ENCODE measurements around the gene GALNT9. TPM values are rescaled to one million over a fixed set of nuclear protein-coding genes. Genes with fewer than 3 reads are reported as not detected.

The GALNT9 gene
- total RNA-seq, 1 donor from 2014 or later, result not detected

DNA sequence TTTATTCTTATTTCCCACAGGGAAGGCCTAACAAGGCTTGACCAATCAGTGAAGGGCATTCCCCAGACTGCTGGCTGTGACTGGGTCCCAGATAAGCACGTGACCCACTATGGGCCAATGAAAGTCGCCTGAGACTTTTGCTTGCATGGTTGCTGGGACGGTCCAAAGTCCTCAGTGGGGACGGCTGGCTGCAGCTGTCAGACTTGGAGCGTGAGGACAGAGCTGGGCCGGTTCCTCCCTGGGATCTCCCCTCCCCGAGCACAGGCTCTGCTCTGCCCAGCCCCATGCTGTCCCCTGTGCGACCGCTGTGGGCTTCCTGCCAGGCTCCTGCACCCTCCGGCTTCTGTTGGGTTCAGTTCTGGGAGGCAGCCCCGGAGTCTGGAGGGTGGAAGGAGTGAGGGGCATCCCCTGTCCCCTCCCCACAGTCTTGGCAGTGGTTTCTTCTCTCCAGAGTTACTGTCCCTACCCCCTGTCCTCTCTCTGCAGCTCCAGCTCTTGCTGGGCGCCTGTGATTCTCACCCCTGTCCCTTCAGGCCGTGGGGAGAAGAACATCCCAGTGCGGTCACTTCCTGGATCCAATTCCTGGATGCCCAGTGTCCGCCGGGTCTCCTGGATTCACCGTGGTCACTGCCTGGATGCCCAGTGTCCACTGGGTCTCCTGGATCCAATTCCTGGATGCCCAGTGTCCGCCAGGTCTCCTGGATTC is 50.1 kb downstream of the GALNT9 start:
- no peaks in the 10 kb centered on the region for H3K36me3 ChIP-seq (ENCODE audit: control insufficient read depth, insufficient read depth, low read length)
- DNase-seq (ENCODE audit: low read depth), result no peak
- no peaks in the 10 kb centered on the region for H3K27me3 ChIP-seq (ENCODE audit: control insufficient read depth, insufficient read depth, low read length)
- TF ChIP-seq, protein P1, sequence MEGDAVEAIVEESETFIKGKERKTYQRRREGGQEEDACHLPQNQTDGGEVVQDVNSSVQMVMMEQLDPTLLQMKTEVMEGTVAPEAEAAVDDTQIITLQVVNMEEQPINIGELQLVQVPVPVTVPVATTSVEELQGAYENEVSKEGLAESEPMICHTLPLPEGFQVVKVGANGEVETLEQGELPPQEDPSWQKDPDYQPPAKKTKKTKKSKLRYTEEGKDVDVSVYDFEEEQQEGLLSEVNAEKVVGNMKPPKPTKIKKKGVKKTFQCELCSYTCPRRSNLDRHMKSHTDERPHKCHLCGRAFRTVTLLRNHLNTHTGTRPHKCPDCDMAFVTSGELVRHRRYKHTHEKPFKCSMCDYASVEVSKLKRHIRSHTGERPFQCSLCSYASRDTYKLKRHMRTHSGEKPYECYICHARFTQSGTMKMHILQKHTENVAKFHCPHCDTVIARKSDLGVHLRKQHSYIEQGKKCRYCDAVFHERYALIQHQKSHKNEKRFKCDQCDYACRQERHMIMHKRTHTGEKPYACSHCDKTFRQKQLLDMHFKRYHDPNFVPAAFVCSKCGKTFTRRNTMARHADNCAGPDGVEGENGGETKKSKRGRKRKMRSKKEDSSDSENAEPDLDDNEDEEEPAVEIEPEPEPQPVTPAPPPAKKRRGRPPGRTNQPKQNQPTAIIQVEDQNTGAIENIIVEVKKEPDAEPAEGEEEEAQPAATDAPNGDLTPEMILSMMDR (IDR thresholded peaks at IDR 0.05; ENCODE audit: insufficient read depth, low read length, severe bottlenecking), result no peak
- FAIRE-seq, result no peak
- H3K4me3 ChIP-seq (ENCODE audit: low read depth, low read length), result no peak overlapping the region

DNA sequence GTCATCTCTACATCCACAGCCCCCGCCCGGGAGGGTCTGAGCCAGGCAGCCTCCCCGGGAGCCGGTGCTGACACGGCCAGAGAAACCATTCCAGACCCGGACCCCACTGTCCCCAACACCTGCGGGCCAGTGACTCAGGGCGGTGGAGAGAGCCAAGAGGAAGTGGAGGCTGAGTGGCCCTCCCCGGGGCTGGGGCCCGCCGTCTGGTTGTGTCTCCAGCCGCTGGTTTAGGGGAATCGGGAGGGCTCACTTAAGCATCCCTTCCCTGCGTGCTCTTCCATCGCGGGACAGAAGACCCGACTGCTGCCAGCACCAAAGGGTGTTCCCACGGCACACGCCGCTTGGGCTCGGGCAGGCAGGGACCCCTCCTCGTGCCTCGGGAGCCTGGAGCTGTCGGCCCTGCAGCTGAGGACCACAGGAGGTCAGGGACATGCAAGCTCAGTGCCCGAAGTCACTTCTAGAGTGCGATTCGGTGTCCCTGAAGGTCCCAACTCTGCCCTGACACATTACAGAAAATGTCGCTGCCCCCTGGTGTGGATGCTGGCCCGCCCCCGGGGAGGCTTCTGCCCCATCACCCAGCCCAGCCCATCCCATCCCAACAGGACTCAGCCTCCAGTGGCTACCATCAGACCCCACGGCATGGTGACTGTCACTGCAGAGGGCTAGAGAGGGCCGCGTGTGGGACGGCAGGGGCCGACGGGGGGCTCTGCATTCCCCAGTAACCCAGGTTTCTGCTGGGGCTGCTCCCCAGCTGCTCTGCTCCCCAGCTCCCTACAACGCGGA is 50.8 kb downstream of the GALNT9 start:
- TF ChIP-seq, protein P1 (IDR thresholded peaks at IDR 0.05; ENCODE audit: insufficient read depth, low read length, severe bottlenecking), result no peak
- H3K4me3 ChIP-seq (ENCODE audit: low read depth, low read length), result no peak overlapping the region
- FAIRE-seq (no peak), DNase-seq (ENCODE audit: low read depth) (no peak)
- H3K27me3 ChIP-seq (ENCODE audit: control insufficient read depth, insufficient read depth, low read length), result no peaks in the 10 kb centered on the region
- H3K36me3 ChIP-seq (ENCODE audit: control insufficient read depth, insufficient read depth, low read length), result no peaks in the 10 kb centered on the region

DNA sequence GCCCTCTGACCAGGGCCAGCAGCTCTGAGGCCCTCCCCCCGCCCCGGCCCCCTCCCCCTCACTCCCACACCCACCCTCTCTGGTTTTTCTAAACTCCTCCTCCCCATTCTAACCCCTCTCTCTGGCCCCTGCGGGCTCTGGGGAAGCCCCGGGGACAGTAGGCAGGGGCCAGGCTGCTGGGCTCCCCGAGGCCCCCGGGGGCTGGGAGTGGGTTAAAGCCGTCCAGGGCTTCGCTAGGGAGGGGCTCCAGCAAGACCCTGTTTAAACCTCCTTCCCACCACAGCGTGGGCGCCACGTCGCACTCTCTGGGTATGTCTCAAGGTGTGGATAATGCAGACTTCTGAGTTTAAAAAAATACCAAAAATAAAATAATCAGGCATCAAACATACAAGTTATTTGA is 51.4 kb downstream of the GALNT9 start:
- no peak for FAIRE-seq
- no peak overlapping the region for H3K4me3 ChIP-seq (ENCODE audit: low read depth, low read length)
- no peaks in the 10 kb centered on the region for H3K36me3 ChIP-seq (ENCODE audit: control insufficient read depth, insufficient read depth, low read length)
- H3K27me3 ChIP-seq (ENCODE audit: control insufficient read depth, insufficient read depth, low read length), result no peaks in the 10 kb centered on the region
- DNase-seq (ENCODE audit: low read depth), result no peak
- TF ChIP-seq, protein P1 (IDR thresholded peaks at IDR 0.05; ENCODE audit: insufficient read depth, low read length, severe bottlenecking), result no peak

DNA sequence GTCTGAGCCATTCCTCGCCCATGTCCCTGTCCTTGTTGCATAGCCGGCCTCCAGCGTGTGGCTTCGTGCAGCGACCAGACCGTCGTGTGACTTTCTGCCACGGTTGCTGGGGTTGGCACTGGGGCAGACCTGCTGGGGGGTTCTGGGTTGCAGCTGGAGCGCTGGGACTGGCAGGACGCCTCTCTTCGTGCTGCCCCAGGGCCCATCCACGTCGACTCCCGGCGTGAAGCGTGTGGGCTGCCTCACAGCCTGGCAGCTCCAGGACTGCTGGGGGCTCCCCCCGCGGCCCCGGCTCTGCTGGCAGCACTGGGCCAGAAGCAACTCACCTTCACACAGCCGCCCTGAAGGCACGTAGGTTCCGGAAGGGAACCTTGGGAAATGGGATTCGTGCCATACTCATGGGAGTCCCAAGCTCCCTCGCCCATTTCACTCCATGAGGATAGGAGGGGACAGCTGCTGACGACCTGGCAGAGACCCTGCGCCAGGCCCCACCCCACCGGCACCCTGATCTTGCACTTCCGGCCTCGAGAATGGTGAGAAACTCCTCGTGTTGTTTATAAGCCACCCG is 51.9 kb downstream of the GALNT9 start:
- DNase-seq (ENCODE audit: low read depth) (peak; percentile 5), FAIRE-seq (no peak)
- Histone ChIP-seq H3K27me3 (ENCODE audit: control insufficient read depth, insufficient read depth, low read length) (no peaks in the 10 kb centered on the region), H3K36me3 (ENCODE audit: control insufficient read depth, insufficient read depth, low read length) (no peaks in the 10 kb centered on the region), H3K4me3 (ENCODE audit: low read depth, low read length) (no peak overlapping the region)
- TF ChIP-seq, protein P1 (IDR thresholded peaks at IDR 0.05; ENCODE audit: insufficient read depth, low read length, severe bottlenecking), result no peak

DNA sequence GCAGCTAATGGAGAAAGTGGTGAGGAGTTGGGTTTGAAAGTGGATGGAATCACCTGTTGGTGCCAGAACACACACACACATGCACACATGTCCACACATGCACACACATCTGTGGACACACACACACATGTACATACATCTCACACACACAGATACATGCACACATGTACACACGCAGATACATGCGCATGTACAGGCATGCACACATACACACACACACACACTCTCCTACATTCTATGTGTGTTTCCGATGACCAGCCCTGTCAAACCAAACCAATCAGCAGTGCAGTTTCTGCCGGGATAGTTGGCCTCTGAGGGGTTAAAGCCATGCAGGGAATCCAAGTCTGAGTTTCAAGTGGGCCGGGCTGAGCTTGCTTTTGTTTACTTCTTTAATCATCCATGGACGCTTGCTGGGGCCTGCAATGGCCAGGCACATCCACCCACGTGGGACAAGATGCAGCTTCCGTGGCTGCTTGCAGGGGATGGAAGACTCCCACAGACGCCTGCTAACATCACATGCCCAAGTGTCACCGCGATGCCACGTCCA is 52.5 kb downstream of the GALNT9 start:
- no peaks in the 10 kb centered on the region for H3K36me3 ChIP-seq (ENCODE audit: control insufficient read depth, insufficient read depth, low read length)
- FAIRE-seq, result peak; percentile 52
- H3K27me3 ChIP-seq (ENCODE audit: control insufficient read depth, insufficient read depth, low read length), result no peaks in the 10 kb centered on the region
- peak; percentile 33 for DNase-seq (ENCODE audit: low read depth)
- H3K4me3 ChIP-seq (ENCODE audit: low read depth, low read length), result no peak overlapping the region
- TF ChIP-seq, protein P1 (IDR thresholded peaks at IDR 0.05; ENCODE audit: insufficient read depth, low read length, severe bottlenecking), result no peak
